GM11168 (cell line): Measurements from ENCODE around the gene MALT1.

Experiments used
- in situ Hi-C: fragments of 300-500 bp; cut with MboI; formaldehyde crosslinking; loops from one replicate; pipeline ENCODE4 v1.12.0; 2022; ENCODE audit warnings: low sequenced_read_pairs; ENCODE audit not compliant: unreplicated experiment

MALT1 gene

GRCh38 chr18:58792086-58792485, 120.8 kb downstream of the MALT1 start:
- in situ Hi-C loops = no loop called here

- in situ Hi-C loops = no loop called here
Observed at GRCh38 chr18:58793361-58793760, 122.1 kb downstream of the MALT1 start.

- in situ Hi-C loops = no loop called here
Observed at GRCh38 chr18:58796220-58796619, 125.0 kb downstream of the MALT1 start.

GRCh38 chr18:58800582-58800981, 129.3 kb downstream of the MALT1 start:
- in situ Hi-C loops = no loop called here

- in situ Hi-C loops = no loop called here
Observed at GRCh38 chr18:58802959-58803358, 131.7 kb downstream of the MALT1 start.

GRCh38 chr18:58803978-58804377, 132.7 kb downstream of the MALT1 start:
- in situ Hi-C loops = no loop called here
